Keratinocyte (primary cell): ENCODE results near the gene ZBTB3. TPM values are rescaled to one million over a fixed set of nuclear protein-coding genes. Genes with fewer than 3 reads are reported as not detected.
A peak's percentile ranks its signal among the peaks of the same experiment; 100 is the strongest.

Source experiments
- DNase-seq: peaks from one replicate; pipeline ENCODE4 v3.0.0-alpha.2; 2011; ENCODE audit warnings: low read depth, missing footprints, low spot score
- FAIRE-seq: peaks from 2 replicates; lab custom pipeline; 2011; peaks lifted over from hg19 to GRCh38; lab: Jason Lieb, UNC
- H2AFZ ChIP-seq: 2 replicates; pipeline ENCODE4 v1.6.0; 2012; ENCODE audit warnings: low read length, control low read depth, inconsistent platforms; ENCODE audit not compliant: control insufficient read depth
- H3K27ac ChIP-seq: 2 replicates; pipeline ENCODE4 v1.5.1; 2011; ENCODE audit warnings: low read length; ENCODE audit not compliant: control insufficient read depth, insufficient read depth
- H3K27me3 ChIP-seq: 3 replicates; pipeline ENCODE4 v1.6.0; 2011; ENCODE audit warnings: low read length; ENCODE audit not compliant: control insufficient read depth, insufficient read depth; ENCODE audit errors: extremely low read depth
- H3K36me3 ChIP-seq, 2 experiments: 2 replicates in 1 of 2; 3 replicates in 1 of 2; pipeline ENCODE4 v1.5.1; 2011; ENCODE audit warnings: low read length in 2 of 2, mild to moderate bottlenecking in 1 of 2; ENCODE audit not compliant: control insufficient read depth in 2 of 2, insufficient read depth in 2 of 2; ENCODE audit errors: extremely low read depth in 1 of 2
- H3K4me1 ChIP-seq: 3 replicates; pipeline ENCODE4 v1.5.1; 2011; ENCODE audit warnings: low read length; ENCODE audit not compliant: control insufficient read depth, insufficient read depth; ENCODE audit errors: extremely low read depth
- H3K4me2 ChIP-seq: 3 replicates; pipeline ENCODE4 v1.6.0; 2011; ENCODE audit warnings: low read depth, low read length; ENCODE audit not compliant: control insufficient read depth, insufficient read depth; ENCODE audit errors: extremely low read depth
- H3K4me3 ChIP-seq, 3 experiments: fragments of 200-600 bp in 1 of 3; sonication (generic) in 1 of 3; 2 replicates in 2 of 3; 3 replicates in 1 of 3; pipeline ENCODE4 v1.5.1; 2011 to 2016; ENCODE audit warnings: low read length in 3 of 3, mild to moderate bottlenecking in 3 of 3, control low read depth in 2 of 3, inconsistent platforms in 1 of 3, low read depth in 1 of 3, mixed read lengths in 1 of 3, mixed run types in 1 of 3, moderate library complexity in 1 of 3; ENCODE audit not compliant: control insufficient read depth in 2 of 3, insufficient read depth in 2 of 3; ENCODE audit errors: extremely low read depth in 1 of 3
- H3K79me2 ChIP-seq: 2 replicates; pipeline ENCODE4 v1.6.0; 2012; ENCODE audit warnings: low read length; ENCODE audit not compliant: control insufficient read depth, insufficient read depth
- H3K9ac ChIP-seq: 3 replicates; pipeline ENCODE4 v1.6.0; 2011; ENCODE audit warnings: low read length; ENCODE audit not compliant: control insufficient read depth, insufficient read depth; ENCODE audit errors: extremely low read depth
- H3K9me1 ChIP-seq: 3 replicates; pipeline ENCODE4 v1.6.0; 2011; ENCODE audit warnings: low read length; ENCODE audit not compliant: control insufficient read depth, insufficient read depth; ENCODE audit errors: extremely low read depth
- H3K9me3 ChIP-seq: 2 replicates; pipeline ENCODE4 v1.5.1; 2012; ENCODE audit warnings: low read depth, low read length; ENCODE audit not compliant: control insufficient read depth
- H4K20me1 ChIP-seq: 3 replicates; pipeline ENCODE4 v1.6.0; 2011; ENCODE audit warnings: low read length; ENCODE audit not compliant: control insufficient read depth, insufficient read depth; ENCODE audit errors: extremely low read depth
- CTCF ChIP-seq, 3 experiments: IDR thresholded peaks in 1 of 3; conservative IDR thresholded peaks in 1 of 3; optimal IDR thresholded peaks in 1 of 3; 2 replicates in 2 of 3; 3 replicates in 1 of 3; pipeline versions ENCODE3 to v1.5.1; 2011; ENCODE audit warnings: low read length in 3 of 3, mild to moderate bottlenecking in 3 of 3, moderate library complexity in 2 of 3, control low read depth in 1 of 3, inconsistent platforms in 1 of 3; ENCODE audit not compliant: insufficient read depth in 2 of 3; ENCODE audit errors: extremely low read depth in 1 of 3
- EZH2 ChIP-seq: IDR thresholded peaks from one replicate; pipeline ENCODE4 v1.6.1; 2012; ENCODE audit warnings: inconsistent platforms, mild to moderate bottlenecking, low read length, moderate library complexity
- dilution Hi-C: fragments of 300-500 bp; cut with MboI; formaldehyde crosslinking; loops from one replicate; pipeline ENCODE4 v1.7.0; 2020; ENCODE audit warnings: low sequenced_read_pairs; ENCODE audit not compliant: extremely low pct_ligation_motif_present
- polyA plus RNA-seq, 5 experiments: library from polyadenylated mRNA; depleted of rRNA in 3 of 5; stranded (reverse) in 3 of 5; stranded (forward) in 1 of 5; unstranded in 1 of 5; fragments of >200 nt; gene quantifications; 1 replicate in 1 of 5; 2 replicates in 3 of 5; 3 replicates in 1 of 5; pipeline versions ENCODE4 v1.2.1 to v1.2.3, GENCODE V29; 2011 to 2012; ENCODE audit warnings: missing spikeins in 2 of 5, low read depth in 1 of 5, low replicate concordance in 1 of 5

Gene ZBTB3
- polyA plus RNA-seq, 1 donor (not counting 4 experiments of a cell fraction or from before 2014, with no cell fraction given): 3.4 TPM

- peaks cover 4% of the 10 kb centered on the region for H4K20me1 ChIP-seq
- H3K27ac ChIP-seq: peak within 1 kb of the TSS; percentile 87
- H3K9me3 ChIP-seq: no peaks in the 10 kb centered on the region
- no peak for FAIRE-seq
- H3K9ac ChIP-seq: peak within 1 kb of the TSS; percentile 94
- H3K36me3 ChIP-seq: peaks cover 8 to 14% of the 10 kb centered on the region in 2 experiments
- peak within 1 kb of the TSS; percentile 69 to 99 (median 80) for H3K4me3 ChIP-seq
- TF ChIP-seq EZH2 (no peak), CTCF (optimal IDR thresholded peaks at IDR 0.05 in 1 of 3, IDR thresholded peaks at IDR 0.05 in 1 of 3, conservative IDR thresholded peaks at IDR 0.05 in 1 of 3; ENCODE audit: extremely low read depth in 1 of 3, insufficient read depth in 2 of 3, low read length in 3 of 3) (no peak)
- peaks cover 68% of the 10 kb centered on the region for H3K79me2 ChIP-seq
- H3K4me2 ChIP-seq: peak within 1 kb of the TSS; percentile 76
- H2AFZ ChIP-seq: peak within 1 kb of the TSS; percentile 98
- no peaks in the 10 kb centered on the region for H3K9me1 ChIP-seq
- dilution Hi-C loops: no loop called here
- peaks cover 26% of the 10 kb centered on the region for H3K4me1 ChIP-seq
- no peaks in the 10 kb centered on the region for H3K27me3 ChIP-seq
- peak; percentile 41 for DNase-seq
Observed at GRCh38 chr11:62728171-62728988, 25.6 kb downstream of the ZBTB3 start, which contains the start of gene TTC9C. TSS of gene TTC9C (plus strand) at chr11:62728486. CDS start at chr11:62728849, 363 bp downstream.

DNA sequence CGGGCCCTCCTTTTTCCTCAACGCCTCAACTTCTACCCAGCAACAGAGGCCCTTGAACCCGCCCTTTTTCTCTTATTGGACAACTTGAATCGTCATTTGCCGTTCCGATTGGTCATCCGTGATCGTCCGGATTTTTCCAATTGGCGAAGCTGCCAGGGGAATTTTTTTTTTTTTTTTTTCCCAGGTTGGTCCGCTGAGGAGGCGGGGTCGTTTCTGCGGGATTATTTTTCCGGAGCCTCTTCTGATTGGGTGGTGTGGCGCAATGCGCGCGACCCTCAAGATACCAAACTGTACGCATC lies 26.1 kb downstream of the ZBTB3 start:
- peaks cover 26% of the 10 kb centered on the region for H3K4me1 ChIP-seq
- dilution Hi-C loops: no loop called here
- no peak for FAIRE-seq

More for the DNA sequence above, 26.1 kb downstream of the ZBTB3 start:
- Histone ChIP-seq H3K27ac (peak overlapping the region; percentile 87), H3K9me1 (no peaks in the 10 kb centered on the region), H3K36me3 (peaks cover 10 to 17% of the 10 kb centered on the region in 2 experiments), H3K27me3 (no peaks in the 10 kb centered on the region), H3K79me2 (peaks cover 69% of the 10 kb centered on the region), H3K9me3 (no peaks in the 10 kb centered on the region), H3K4me3 (peak overlapping the region; percentile 69 to 99 (median 80)), H2AFZ (peak overlapping the region; percentile 98), H3K9ac (peak overlapping the region; percentile 94), H4K20me1 (peaks cover 4% of the 10 kb centered on the region), H3K4me2 (peak overlapping the region; percentile 76)
- TF ChIP-seq CTCF (optimal IDR thresholded peaks at IDR 0.05 in 1 of 3, IDR thresholded peaks at IDR 0.05 in 1 of 3, conservative IDR thresholded peaks at IDR 0.05 in 1 of 3; ENCODE audit: extremely low read depth in 1 of 3, insufficient read depth in 2 of 3, low read length in 3 of 3) (no peak), EZH2 (no peak)
- peak; percentile 69 for DNase-seq
